Psoas muscle (tissue), 8 donors: Measurements from ENCODE around the gene COQ9. TPM values are rescaled to one million over a fixed set of nuclear protein-coding genes. Genes with fewer than 3 reads are reported as not detected.

Source experiments
- ATAC-seq, 4 donors: fragments of 200-7000 bp; cut with Tn5 transposase; one replicate each; pipeline ENCODE4 v1.9.1; 2020; ENCODE audit warnings: moderate library complexity in 3 of 4, mild to moderate bottlenecking in 2 of 4
- DNase-seq, 2 donors: peaks; one replicate each; pipeline ENCODE4 v3.0.0-alpha.2; 2020
- H3K27ac ChIP-seq: fragments of 200-600 bp; one replicate; pipeline ENCODE4 v1.8.0; 2022
- H3K27me3 ChIP-seq, 3 donors: fragments of 200-600 bp in 1 of 3; one replicate each; pipeline versions ENCODE4 v1.6.1 to v1.8.0; 2013 to 2022; ENCODE audit warnings: low read length in 2 of 3, mild to moderate bottlenecking in 2 of 3, moderate library complexity in 1 of 3; ENCODE audit not compliant: insufficient read depth in 3 of 3
- H3K36me3 ChIP-seq, 2 donors: fragments of 200-600 bp in 1 of 2; one replicate each; pipeline versions ENCODE4 v1.6.1 to v1.8.0; 2013 to 2022; ENCODE audit warnings: low read depth in 1 of 2, mild to moderate bottlenecking in 1 of 2, moderate library complexity in 1 of 2; ENCODE audit not compliant: insufficient read depth in 1 of 2
- H3K4me1 ChIP-seq: fragments of 200-600 bp; one replicate; pipeline ENCODE4 v1.8.0; 2022
- H3K4me3 ChIP-seq: fragments of 200-600 bp; one replicate; pipeline ENCODE4 v1.8.0; 2022; ENCODE audit warnings: mild to moderate bottlenecking
- H3K9me3 ChIP-seq: fragments of 200-600 bp; one replicate; pipeline ENCODE4 v1.8.0; 2022
- WGBS, 3 donors: extraction: QIAGEN DNeasy Blood & Tissue Kit; methylation state at CpG; one replicate each; pipeline versions ENCODE4 v1.1.6 to v1.1.7; 2013; 5-methylcytosine and 5-hydroxymethylcytosine counted together
- intact Hi-C, 2 donors: fragments of 100-400 bp; cut with DNase I; formaldehyde crosslinking; loops; one replicate each; pipeline versions ENCODE4 v1.11.0 to v1.14.2; 2022
- polyA plus RNA-seq, 3 donors: library from polyadenylated mRNA; stranded (reverse); fragments of 200-250 nt; gene quantifications; one replicate each; pipeline ENCODE4 v1.2.3, GENCODE V29; 2013
- total RNA-seq, 4 donors: library from RNA; stranded (reverse); fragmentation: NEBNext Ultra II Directional in 2 of 4; extraction: Animal tissue kit (Norgen Biotek cat#: 25700) in 2 of 4; gene quantifications; one replicate each; pipeline versions ENCODE4 v1.2.1 to v1.2.4, GENCODE V29; 2021 to 2023
- TF ChIP-seq, protein P1 (sequence below): fragments of 200-600 bp; IDR thresholded peaks from one replicate; pipeline ENCODE4 v1.8.0; 2022; ENCODE audit warnings: antibody characterized with exemption
- donor health status: healthy with polysubstance abuse.
- donor health status: DM: no; HTN: no; CAD: no; lungs with moderate emphysema.
- donor health status: Bipolar disorder and iron deficiency.
- donor health status: healthy.
- donor health status: DM: yes; HTN: yes; CAD: no.
- donor health status: DM: no; HTN: no; CAD: no.
- donor health status: DM: no; HTN: no; CAD: no.
- donor health status: DM: yes; HTN: yes; CAD: no.

COQ9 gene
- total and polyA plus RNA-seq, 7 donors: 85.0 to 184 (median 149) TPM

DNA sequence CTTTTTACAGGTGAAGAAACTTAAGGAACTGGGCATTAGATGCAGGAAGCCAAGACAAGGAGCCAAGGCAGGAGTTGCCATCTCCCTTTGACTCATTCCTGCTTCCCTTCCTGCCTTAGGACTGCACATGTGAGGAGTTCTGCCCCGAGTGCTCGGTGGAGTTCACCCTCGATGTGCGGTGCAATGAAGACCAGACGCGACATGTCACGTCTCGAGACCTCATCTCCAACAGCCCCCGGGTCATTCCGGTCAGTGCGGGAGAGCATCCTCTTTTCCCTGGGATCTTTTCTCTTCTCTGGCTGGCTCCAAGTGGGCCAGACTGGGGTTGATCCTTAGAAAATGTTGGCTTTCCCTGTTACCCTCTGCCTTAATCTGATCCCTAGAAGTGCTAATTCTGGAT, 21.8 kb downstream of the COQ9 start:
- peaks cover 2 to 92% of the 10 kb centered on the region in 2 donors for H3K36me3 ChIP-seq
- WGBS, 3 donors: 84 to 95% (median 89%) methylated on average over 11 of the region's 11 CpGs
- no peak overlapping the region for H3K4me3 ChIP-seq
- H3K4me1 ChIP-seq: peaks cover 19% of the 10 kb centered on the region
- TF ChIP-seq, protein P1, sequence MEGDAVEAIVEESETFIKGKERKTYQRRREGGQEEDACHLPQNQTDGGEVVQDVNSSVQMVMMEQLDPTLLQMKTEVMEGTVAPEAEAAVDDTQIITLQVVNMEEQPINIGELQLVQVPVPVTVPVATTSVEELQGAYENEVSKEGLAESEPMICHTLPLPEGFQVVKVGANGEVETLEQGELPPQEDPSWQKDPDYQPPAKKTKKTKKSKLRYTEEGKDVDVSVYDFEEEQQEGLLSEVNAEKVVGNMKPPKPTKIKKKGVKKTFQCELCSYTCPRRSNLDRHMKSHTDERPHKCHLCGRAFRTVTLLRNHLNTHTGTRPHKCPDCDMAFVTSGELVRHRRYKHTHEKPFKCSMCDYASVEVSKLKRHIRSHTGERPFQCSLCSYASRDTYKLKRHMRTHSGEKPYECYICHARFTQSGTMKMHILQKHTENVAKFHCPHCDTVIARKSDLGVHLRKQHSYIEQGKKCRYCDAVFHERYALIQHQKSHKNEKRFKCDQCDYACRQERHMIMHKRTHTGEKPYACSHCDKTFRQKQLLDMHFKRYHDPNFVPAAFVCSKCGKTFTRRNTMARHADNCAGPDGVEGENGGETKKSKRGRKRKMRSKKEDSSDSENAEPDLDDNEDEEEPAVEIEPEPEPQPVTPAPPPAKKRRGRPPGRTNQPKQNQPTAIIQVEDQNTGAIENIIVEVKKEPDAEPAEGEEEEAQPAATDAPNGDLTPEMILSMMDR: no peak
- intact Hi-C loops: no loop called here
- H3K9me3 ChIP-seq: no peaks in the 10 kb centered on the region
- DNase-seq: no peak
- no peak overlapping the region for H3K27ac ChIP-seq
- ATAC-seq: no peak
- H3K27me3 ChIP-seq: no peaks in the 10 kb centered on the region

DNA sequence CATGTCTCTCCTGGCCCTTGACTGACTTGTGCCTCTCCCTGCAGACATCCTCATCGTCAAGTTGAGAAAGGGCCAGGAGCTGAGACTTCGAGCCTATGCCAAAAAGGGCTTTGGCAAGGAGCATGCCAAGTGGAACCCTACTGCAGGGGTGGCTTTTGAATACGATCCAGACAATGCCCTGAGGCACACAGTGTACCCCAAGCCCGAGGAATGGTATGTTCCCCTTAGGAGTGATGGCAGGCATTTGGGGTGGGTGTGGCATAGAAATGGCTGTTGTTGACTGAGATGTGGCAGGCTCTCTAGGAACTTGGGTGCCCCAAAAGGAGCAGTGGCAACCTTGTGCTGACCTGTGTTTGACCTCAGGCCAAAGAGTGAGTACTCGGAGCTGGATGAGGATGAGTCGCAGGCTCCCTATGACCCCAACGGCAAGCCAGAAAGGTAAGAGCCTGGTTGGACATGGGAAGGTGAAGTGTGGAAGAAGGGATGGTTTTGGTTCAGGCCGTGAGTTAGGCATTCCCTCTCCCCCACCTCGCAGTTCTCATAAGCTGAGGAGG, 22.7 kb downstream of the COQ9 start:
- Histone ChIP-seq H3K27ac (no peak overlapping the region), H3K4me1 (peaks cover 16% of the 10 kb centered on the region), H3K27me3 (no peaks in the 10 kb centered on the region), H3K4me3 (no peak overlapping the region), H3K9me3 (no peaks in the 10 kb centered on the region), H3K36me3 (peaks cover 0 to 88% of the 10 kb centered on the region in 2 donors)
- peak in 1 of 4 donors; percentile 20 for ATAC-seq
- TF ChIP-seq, protein P1: no peak
- 60 to 78% (median 68%) methylated on average over 9 of the region's 9 CpGs for WGBS, 3 donors
- intact Hi-C loops: no loop called here
- DNase-seq: no peak

- H3K9me3 ChIP-seq: no peaks in the 10 kb centered on the region
- intact Hi-C loops: no loop called here
Measured at GRCh38 chr16:57470711-57471110, 23.4 kb downstream of the COQ9 start.

DNA sequence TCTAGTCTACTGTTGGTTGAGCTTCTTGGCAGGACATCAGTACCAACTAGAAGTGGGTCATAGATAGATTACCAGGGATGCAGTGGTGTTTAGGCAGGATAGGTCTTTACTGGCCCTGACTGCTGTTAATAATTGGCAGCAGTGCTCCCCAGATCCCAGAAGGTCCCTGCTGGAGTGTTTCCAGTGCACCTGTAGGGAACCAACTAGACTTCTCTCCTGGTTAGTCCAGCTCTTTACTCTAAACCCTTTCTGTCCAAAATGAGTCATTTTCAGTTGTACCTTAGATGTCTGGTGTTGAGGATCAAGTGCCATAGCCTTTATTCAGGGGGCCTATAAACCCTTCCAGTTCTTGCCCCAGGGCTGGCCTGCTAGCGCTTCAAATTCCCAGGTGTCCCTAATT, 23.9 kb downstream of the COQ9 start:
- H3K27ac ChIP-seq: no peak overlapping the region
- peaks cover 12% of the 10 kb centered on the region for H3K4me1 ChIP-seq
- DNase-seq (no peak), ATAC-seq (no peak)
- H3K9me3 ChIP-seq: no peaks in the 10 kb centered on the region
- 96 to 100% (median 100%) methylated on average over 1 of the region's 1 CpG for WGBS, 3 donors
- peaks cover 0 to 76% of the 10 kb centered on the region in 2 donors for H3K36me3 ChIP-seq
- H3K27me3 ChIP-seq: no peaks in the 10 kb centered on the region
- intact Hi-C loops: no loop called here
- no peak overlapping the region for H3K4me3 ChIP-seq
- TF ChIP-seq, protein P1: no peak

More at GRCh38 chr16:57470711-57471110, 23.4 kb downstream of the COQ9 start:
- no peak overlapping the region for H3K27ac ChIP-seq
- DNase-seq (peak in 1 of 2 donors; percentile 68), ATAC-seq (peak in 2 of 4 donors; percentile 30 to 40)
- 17 to 26% (median 20%) methylated on average over 6 of the region's 6 CpGs for WGBS, 3 donors
- no peak overlapping the region for H3K4me3 ChIP-seq
- H3K36me3 ChIP-seq: peaks cover 0 to 81% of the 10 kb centered on the region in 2 donors
- TF ChIP-seq, protein P1: no peak
- H3K27me3 ChIP-seq: no peaks in the 10 kb centered on the region
- peaks cover 12% of the 10 kb centered on the region for H3K4me1 ChIP-seq
